Right atrium auricular region (tissue), 2 donors: ENCODE measurements around the gene CRTAC1. TPM values are rescaled to one million over a fixed set of nuclear protein-coding genes. Genes with fewer than 3 reads are reported as not detected.

Experiments
- DNase-seq: peaks from one replicate; pipeline ENCODE4 v3.0.0-alpha.2; 2019; ENCODE audit warnings: low spot score
- H3K27ac ChIP-seq, 2 donors: fragments of 200-600 bp; sonication (generic); 1 replicate in 1 of 2; 2 replicates in 1 of 2; pipeline ENCODE4 v1.5.1; 2016 to 2019
- H3K27me3 ChIP-seq, 2 donors: fragments of 200-600 bp; sonication (generic); one replicate each; pipeline versions ENCODE4 v1.5.1 to v1.6.0; 2017 to 2019
- H3K36me3 ChIP-seq: fragments of 200-600 bp; sonication (generic); one replicate; pipeline ENCODE4 v1.5.1; 2016
- H3K4me1 ChIP-seq, 2 donors: fragments of 200-600 bp; sonication (generic); one replicate each; pipeline versions ENCODE4 v1.5.1 to v1.6.0; 2017 to 2019
- H3K4me3 ChIP-seq, 2 donors: fragments of 200-600 bp; sonication (generic); 1 replicate in 1 of 2; 2 replicates in 1 of 2; pipeline ENCODE4 v1.5.1; 2017 to 2019; ENCODE audit warnings: mild to moderate bottlenecking in 1 of 2, moderate library complexity in 1 of 2
- H3K9me3 ChIP-seq, 2 donors: fragments of 200-600 bp; sonication (generic); one replicate each; pipeline ENCODE4 v1.5.1; 2019
- CTCF ChIP-seq, 2 donors: fragments of 200-600 bp; sonication (generic); IDR thresholded peaks; one replicate each; pipeline ENCODE4 v1.5.1; 2019; ENCODE audit warnings: antibody characterized with exemption in 2 of 2
- total RNA-seq, 2 donors: library from RNA; depleted of rRNA; stranded (reverse); fragments of >200 nt; gene quantifications; one replicate each; pipeline ENCODE4 v1.1.0, GENCODE V29; 2016

Gene CRTAC1
- total RNA-seq, 2 donors from 2014 or later = 3.5 to 5.6 TPM

DNA sequence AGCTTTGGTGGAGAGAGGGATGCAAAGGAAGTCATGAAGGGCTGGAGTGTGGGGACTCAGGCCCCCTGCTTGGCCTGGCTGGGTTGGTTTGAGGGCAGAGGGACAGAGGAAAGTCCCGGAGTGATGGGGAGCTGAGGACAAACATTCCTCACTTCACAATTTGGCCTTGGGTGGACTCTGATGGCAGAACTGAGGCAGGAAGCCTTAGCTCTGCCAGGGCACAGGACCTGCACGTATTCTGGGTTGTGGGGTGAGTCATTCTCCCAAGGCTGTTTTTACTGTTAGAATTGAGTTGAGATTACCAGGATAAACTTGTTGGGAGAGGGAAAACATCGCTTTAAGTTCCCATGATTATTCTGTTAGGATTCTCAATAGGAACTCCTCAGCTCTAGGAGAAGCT, 178.1 kb downstream of the CRTAC1 start:
- H3K4me3 ChIP-seq = no peak overlapping the region
- no peaks in the 10 kb centered on the region for H3K9me3 ChIP-seq
- H3K27ac ChIP-seq = no peak overlapping the region
- H3K27me3 ChIP-seq = no peaks in the 10 kb centered on the region
- H3K36me3 ChIP-seq = no peaks in the 10 kb centered on the region
- no peak for DNase-seq
- peaks cover 0 to 14% of the 10 kb centered on the region in 2 donors for H3K4me1 ChIP-seq
- TF ChIP-seq CTCF (IDR thresholded peaks at IDR 0.05) = no peak

GRCh38 chr10:97851341-97852001, 178.9 kb downstream of the CRTAC1 start:
- DNase-seq = no peak
- no peaks in the 10 kb centered on the region for H3K36me3 ChIP-seq
- peaks cover 0 to 14% of the 10 kb centered on the region in 2 donors for H3K4me1 ChIP-seq
- H3K27ac ChIP-seq = no peak overlapping the region
- no peaks in the 10 kb centered on the region for H3K9me3 ChIP-seq
- no peak for TF ChIP-seq CTCF (IDR thresholded peaks at IDR 0.05)
- H3K4me3 ChIP-seq = no peak overlapping the region
- H3K27me3 ChIP-seq = no peaks in the 10 kb centered on the region

GRCh38 chr10:97850446-97850845, 180.0 kb downstream of the CRTAC1 start:
- peaks cover 0 to 14% of the 10 kb centered on the region in 2 donors for H3K4me1 ChIP-seq
- H3K4me3 ChIP-seq = peak overlapping the region in 1 of 2 donors; percentile 56
- no peak for DNase-seq
- no peak for TF ChIP-seq CTCF (IDR thresholded peaks at IDR 0.05)
- H3K27me3 ChIP-seq = no peaks in the 10 kb centered on the region
- H3K36me3 ChIP-seq = no peaks in the 10 kb centered on the region
- no peak overlapping the region for H3K27ac ChIP-seq
- H3K9me3 ChIP-seq = no peaks in the 10 kb centered on the region

DNA sequence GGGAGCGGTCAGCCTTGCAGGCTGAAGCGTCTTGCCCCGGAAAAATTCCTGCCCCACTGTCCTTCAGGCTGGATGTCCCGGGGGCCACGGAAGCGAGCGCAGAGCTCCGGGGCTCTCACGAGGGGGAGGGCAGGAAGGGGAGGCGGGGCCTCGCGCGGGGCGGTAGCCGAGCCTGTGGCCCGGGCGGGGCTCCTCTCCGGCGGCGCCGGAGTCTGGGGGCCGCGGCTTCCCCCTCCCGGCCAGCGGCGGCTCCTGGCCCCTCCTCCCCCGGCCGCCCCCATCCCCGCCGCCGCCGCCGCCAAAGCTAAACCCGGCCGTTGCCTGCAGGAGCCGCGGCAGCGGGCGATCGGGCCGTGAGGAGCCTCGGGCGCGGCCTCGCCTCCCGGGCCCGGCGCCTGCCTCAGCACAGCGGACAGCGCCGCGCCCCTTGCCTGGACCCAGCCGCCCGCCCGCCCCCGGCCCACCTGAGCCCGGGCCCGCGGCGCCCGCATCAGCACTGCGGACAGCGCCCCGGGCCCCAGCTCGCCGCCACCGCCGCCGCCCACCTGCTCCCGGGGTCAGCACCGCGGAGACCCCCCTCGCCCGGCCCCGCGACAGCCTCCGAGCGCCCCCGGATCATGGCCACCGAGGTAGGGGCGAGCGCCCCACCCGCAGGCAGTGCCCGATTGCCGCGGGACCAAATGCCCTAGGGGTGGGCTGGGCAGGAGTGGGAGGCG, 180.6 kb downstream of the CRTAC1 start, which contains the start of gene GOLGA7B:
TSS of gene GOLGA7B (plus strand) at position 157 of the 716 bp plus-strand sequence. CDS start at position 618, 461 bp downstream.
- peak within 1 kb of the TSS; percentile 36 to 56 for H3K4me3 ChIP-seq
- no peak for DNase-seq
- no peak within 1 kb of the TSS for H3K27ac ChIP-seq
- no peaks in the 10 kb centered on the region for H3K9me3 ChIP-seq
- H3K27me3 ChIP-seq = no peaks in the 10 kb centered on the region
- no peak for TF ChIP-seq CTCF (IDR thresholded peaks at IDR 0.05)
- peaks cover 0 to 14% of the 10 kb centered on the region in 2 donors for H3K4me1 ChIP-seq
- no peaks in the 10 kb centered on the region for H3K36me3 ChIP-seq

- no peaks in the 10 kb centered on the region for H3K9me3 ChIP-seq
- no peaks in the 10 kb centered on the region for H3K36me3 ChIP-seq
- no peak for TF ChIP-seq CTCF (IDR thresholded peaks at IDR 0.05)
- DNase-seq = no peak
- peak overlapping the region; percentile 36 to 56 for H3K4me3 ChIP-seq
- peaks cover 0 to 14% of the 10 kb centered on the region in 2 donors for H3K4me1 ChIP-seq
- H3K27ac ChIP-seq = no peak overlapping the region
- H3K27me3 ChIP-seq = no peaks in the 10 kb centered on the region
These were observed 181.2 kb downstream of the CRTAC1 start for GRCh38 chr10:97849103-97849686.
